ENCODE measurements around the gene PYDC1. TPM values are rescaled to one million over a fixed set of nuclear protein-coding genes. Genes with fewer than 3 reads are reported as not detected.

PYDC1 gene
- total and polyA plus RNA-seq, 2 of the 13 experiments (the other 11 are each of a cell fraction or from before 2014, with no cell fraction given): not detected

DNA sequence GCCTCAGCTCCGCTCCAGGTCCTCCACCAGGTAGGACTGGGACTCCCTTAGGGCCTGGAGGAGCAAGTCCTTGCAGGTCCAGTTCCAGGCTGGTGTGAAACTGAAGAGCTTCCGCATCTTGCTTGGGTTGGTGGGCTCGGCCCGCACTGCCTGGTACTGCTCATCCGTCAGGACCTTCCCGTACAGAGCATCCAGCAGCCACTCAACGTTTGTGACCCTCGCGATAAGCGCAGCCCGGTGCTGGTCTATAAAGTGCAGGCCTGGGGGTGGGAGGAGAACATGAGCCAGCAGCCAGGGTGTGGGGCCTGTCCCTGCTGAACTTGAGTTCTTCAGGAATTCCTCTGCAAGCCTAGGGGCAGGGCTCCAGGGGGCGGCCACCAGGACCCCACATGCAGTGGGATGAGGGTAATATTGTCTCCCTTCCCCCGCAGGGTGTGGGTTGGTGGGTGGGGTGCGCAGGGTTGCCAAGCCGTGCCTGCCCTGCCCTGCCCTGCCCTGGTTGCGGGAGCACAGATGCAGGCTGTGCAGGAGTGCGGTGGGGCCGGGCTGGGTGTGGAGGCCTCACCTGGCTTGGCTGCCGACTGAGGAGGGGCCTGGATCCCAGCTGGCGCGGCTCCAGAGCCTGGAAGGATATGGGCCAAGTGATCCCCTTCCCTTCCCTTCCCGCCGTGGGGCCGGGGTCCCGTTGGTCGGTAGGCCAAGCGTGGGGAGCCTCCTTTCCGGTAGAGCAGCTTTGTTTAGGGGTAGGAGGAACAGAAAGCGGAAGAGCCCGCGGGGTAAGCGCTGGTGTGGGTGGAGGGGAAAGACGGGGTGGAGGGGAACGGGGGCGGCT is 15.1 kb downstream of the PYDC1 start (continued):
- TF ChIP-seq, protein P1, sequence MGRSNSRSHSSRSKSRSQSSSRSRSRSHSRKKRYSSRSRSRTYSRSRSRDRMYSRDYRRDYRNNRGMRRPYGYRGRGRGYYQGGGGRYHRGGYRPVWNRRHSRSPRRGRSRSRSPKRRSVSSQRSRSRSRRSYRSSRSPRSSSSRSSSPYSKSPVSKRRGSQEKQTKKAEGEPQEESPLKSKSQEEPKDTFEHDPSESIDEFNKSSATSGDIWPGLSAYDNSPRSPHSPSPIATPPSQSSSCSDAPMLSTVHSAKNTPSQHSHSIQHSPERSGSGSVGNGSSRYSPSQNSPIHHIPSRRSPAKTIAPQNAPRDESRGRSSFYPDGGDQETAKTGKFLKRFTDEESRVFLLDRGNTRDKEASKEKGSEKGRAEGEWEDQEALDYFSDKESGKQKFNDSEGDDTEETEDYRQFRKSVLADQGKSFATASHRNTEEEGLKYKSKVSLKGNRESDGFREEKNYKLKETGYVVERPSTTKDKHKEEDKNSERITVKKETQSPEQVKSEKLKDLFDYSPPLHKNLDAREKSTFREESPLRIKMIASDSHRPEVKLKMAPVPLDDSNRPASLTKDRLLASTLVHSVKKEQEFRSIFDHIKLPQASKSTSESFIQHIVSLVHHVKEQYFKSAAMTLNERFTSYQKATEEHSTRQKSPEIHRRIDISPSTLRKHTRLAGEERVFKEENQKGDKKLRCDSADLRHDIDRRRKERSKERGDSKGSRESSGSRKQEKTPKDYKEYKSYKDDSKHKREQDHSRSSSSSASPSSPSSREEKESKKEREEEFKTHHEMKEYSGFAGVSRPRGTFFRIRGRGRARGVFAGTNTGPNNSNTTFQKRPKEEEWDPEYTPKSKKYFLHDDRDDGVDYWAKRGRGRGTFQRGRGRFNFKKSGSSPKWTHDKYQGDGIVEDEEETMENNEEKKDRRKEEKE (IDR thresholded peaks at IDR 0.05): no peak
- TF ChIP-seq, protein P2, sequence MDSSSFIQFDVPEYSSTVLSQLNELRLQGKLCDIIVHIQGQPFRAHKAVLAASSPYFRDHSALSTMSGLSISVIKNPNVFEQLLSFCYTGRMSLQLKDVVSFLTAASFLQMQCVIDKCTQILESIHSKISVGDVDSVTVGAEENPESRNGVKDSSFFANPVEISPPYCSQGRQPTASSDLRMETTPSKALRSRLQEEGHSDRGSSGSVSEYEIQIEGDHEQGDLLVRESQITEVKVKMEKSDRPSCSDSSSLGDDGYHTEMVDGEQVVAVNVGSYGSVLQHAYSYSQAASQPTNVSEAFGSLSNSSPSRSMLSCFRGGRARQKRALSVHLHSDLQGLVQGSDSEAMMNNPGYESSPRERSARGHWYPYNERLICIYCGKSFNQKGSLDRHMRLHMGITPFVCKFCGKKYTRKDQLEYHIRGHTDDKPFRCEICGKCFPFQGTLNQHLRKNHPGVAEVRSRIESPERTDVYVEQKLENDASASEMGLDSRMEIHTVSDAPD (CRISPR knock-in tag; IDR thresholded peaks at IDR 0.05): peak; percentile 57; the same call in 1 of the 2 replicates
- TF ChIP-seq ZNF382 (CRISPR knock-in tag; IDR thresholded peaks at IDR 0.05; ENCODE audit: borderline replicate concordance) (no peak), ZFY (CRISPR knock-in tag; IDR thresholded peaks at IDR 0.05) (peak; percentile 70), DNMT1 (CRISPR knock-in tag; IDR thresholded peaks at IDR 0.05) (peak; percentile 17; the same call in 1 of the 2 replicates), SSRP1 (CRISPR knock-in tag; IDR thresholded peaks at IDR 0.05) (0 out of 2 replicates have a peak, but pooled peaks have one; percentile 47), SIN3B (IDR thresholded peaks at IDR 0.05; ENCODE audit: low read length) (no peak), ZMYM2 (CRISPR knock-in tag; IDR thresholded peaks at IDR 0.05) (no peak), HNRNPH1 (optimal IDR thresholded peaks at IDR 0.05; ENCODE audit: low read depth, low read length) (peak; percentile 5), SRY (CRISPR knock-in tag; IDR thresholded peaks at IDR 0.05) (0 out of 2 replicates have a peak, but pooled peaks have one; percentile 39), NFIB (CRISPR knock-in tag; IDR thresholded peaks at IDR 0.05; ENCODE audit: borderline replicate concordance) (no peak), AGO1 (IDR thresholded peaks at IDR 0.05; ENCODE audit: low read depth, low read length, poor library complexity, severe bottlenecking) (peak; percentile 77), POLR2A (IDR thresholded peaks at IDR 0.05; ENCODE audit: insufficient read depth in 1 of 2, low read depth in 2 of 2, low read length in 2 of 2) (peak in 1 of 2 experiments; percentile 3; a peak in 2 of 4 replicates), HDAC1 (CRISPR knock-in tag; IDR thresholded peaks at IDR 0.05) (peak; percentile 26; the same call in 1 of the 2 replicates), ZFX (CRISPR knock-in tag; IDR thresholded peaks at IDR 0.05; ENCODE audit: low read depth) (peak; percentile 83), RAD51 (IDR thresholded peaks at IDR 0.05; ENCODE audit: borderline replicate concordance) (no peak), ZSCAN31 (CRISPR knock-in tag; IDR thresholded peaks at IDR 0.05; ENCODE audit: low read depth) (no peak), MED8 (CRISPR knock-in tag; IDR thresholded peaks at IDR 0.05; ENCODE audit: insufficient replicate concordance) (no peak)
- TF ChIP-seq, protein P3, sequence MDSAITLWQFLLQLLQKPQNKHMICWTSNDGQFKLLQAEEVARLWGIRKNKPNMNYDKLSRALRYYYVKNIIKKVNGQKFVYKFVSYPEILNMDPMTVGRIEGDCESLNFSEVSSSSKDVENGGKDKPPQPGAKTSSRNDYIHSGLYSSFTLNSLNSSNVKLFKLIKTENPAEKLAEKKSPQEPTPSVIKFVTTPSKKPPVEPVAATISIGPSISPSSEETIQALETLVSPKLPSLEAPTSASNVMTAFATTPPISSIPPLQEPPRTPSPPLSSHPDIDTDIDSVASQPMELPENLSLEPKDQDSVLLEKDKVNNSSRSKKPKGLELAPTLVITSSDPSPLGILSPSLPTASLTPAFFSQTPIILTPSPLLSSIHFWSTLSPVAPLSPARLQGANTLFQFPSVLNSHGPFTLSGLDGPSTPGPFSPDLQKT (CRISPR knock-in tag; IDR thresholded peaks at IDR 0.05; ENCODE audit: borderline replicate concordance): no peak
- TF ChIP-seq, protein P4, sequence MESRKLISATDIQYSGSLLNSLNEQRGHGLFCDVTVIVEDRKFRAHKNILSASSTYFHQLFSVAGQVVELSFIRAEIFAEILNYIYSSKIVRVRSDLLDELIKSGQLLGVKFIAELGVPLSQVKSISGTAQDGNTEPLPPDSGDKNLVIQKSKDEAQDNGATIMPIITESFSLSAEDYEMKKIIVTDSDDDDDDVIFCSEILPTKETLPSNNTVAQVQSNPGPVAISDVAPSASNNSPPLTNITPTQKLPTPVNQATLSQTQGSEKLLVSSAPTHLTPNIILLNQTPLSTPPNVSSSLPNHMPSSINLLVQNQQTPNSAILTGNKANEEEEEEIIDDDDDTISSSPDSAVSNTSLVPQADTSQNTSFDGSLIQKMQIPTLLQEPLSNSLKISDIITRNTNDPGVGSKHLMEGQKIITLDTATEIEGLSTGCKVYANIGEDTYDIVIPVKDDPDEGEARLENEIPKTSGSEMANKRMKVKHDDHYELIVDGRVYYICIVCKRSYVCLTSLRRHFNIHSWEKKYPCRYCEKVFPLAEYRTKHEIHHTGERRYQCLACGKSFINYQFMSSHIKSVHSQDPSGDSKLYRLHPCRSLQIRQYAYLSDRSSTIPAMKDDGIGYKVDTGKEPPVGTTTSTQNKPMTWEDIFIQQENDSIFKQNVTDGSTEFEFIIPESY (CRISPR knock-in tag; IDR thresholded peaks at IDR 0.05): 0 out of 2 replicates have a peak, but pooled peaks have one; percentile 29

Measured in HepG2 (cell line).